B cell (primary cell): ENCODE measurements around the gene CDC34. TPM values are rescaled to one million over a fixed set of nuclear protein-coding genes. Genes with fewer than 3 reads are reported as not detected.

Experiments used
- ATAC-seq: fragments of 200-7000 bp; cut with Tn5 transposase; one replicate; pipeline ENCODE4 v1.10.0; 2021; ENCODE audit warnings: low read depth, mild to moderate bottlenecking, moderate number of reproducible peaks, moderate library complexity
- CTCF ChIA-PET: fragments of 350-600 bp; sonication (Branson Sonifier 250); formaldehyde crosslinking; loops from one replicate; lab custom pipeline; 2021; ENCODE audit warnings: antibody characterized with exemption, inconsistent platforms; lab: Charles Lee
- POLR2A ChIA-PET: fragments of 350-600 bp; sonication (Branson Sonifier 250); formaldehyde crosslinking; loops from one replicate; lab custom pipeline; 2021; ENCODE audit warnings: antibody characterized with exemption; lab: Charles Lee
- DNase-seq: peaks from one replicate; pipeline ENCODE4 v3.0.0; 2013
- H2AFZ ChIP-seq: 2 replicates; pipeline ENCODE4 v1.6.1; 2012; ENCODE audit warnings: mild to moderate bottlenecking, low read depth, low read length; ENCODE audit not compliant: insufficient read depth, poor library complexity, severe bottlenecking
- H3K27ac ChIP-seq, 2 donors: 1 replicate in 1 of 2; 2 replicates in 1 of 2; pipeline ENCODE4 v1.5.1; 2012 to 2013; ENCODE audit warnings: low read length in 2 of 2, mild to moderate bottlenecking in 2 of 2, moderate library complexity in 1 of 2
- H3K27me3 ChIP-seq, 4 experiments: fragments of 200-600 bp in 1 of 4; sonication (generic) in 1 of 4; replicated peaks in 1 of 4; 1 replicate in 2 of 4; 2 replicates in 2 of 4; pipeline versions ENCODE4 v1.6.1 to v1.7.0; 2013 to 2016; ENCODE audit warnings: low read length in 3 of 4, mild to moderate bottlenecking in 2 of 4, mixed read lengths in 1 of 4, moderate library complexity in 1 of 4; ENCODE audit not compliant: insufficient read depth in 4 of 4, control insufficient read depth in 3 of 4; ENCODE audit errors: control extremely low read depth in 1 of 4
- H3K36me3 ChIP-seq, 2 experiments: replicated peaks in 1 of 2; 1 replicate in 1 of 2; 2 replicates in 1 of 2; pipeline versions ENCODE4 v1.6.1 to v1.7.1; 2013; ENCODE audit warnings: low read length in 1 of 2; ENCODE audit not compliant: insufficient read depth in 2 of 2, control insufficient read depth in 1 of 2; ENCODE audit errors: control extremely low read depth in 1 of 2, extremely low read depth in 1 of 2
- H3K4me1 ChIP-seq, 2 donors: fragments of 200-600 bp in 1 of 2; sonication (generic) in 1 of 2; 1 replicate in 1 of 2; 2 replicates in 1 of 2; pipeline versions ENCODE4 v1.5.1 to v1.6.1; 2013 to 2017; ENCODE audit warnings: low read length in 2 of 2; ENCODE audit not compliant: control insufficient read depth in 2 of 2, insufficient read depth in 2 of 2
- H3K4me2 ChIP-seq: replicated peaks from 2 replicates; pipeline ENCODE3; 2012; ENCODE audit warnings: mild to moderate bottlenecking, low read depth, low read length; ENCODE audit not compliant: poor library complexity, severe bottlenecking
- H3K4me3 ChIP-seq, 5 experiments: fragments of 200-600 bp in 1 of 5; sonication (generic) in 1 of 5; 1 replicate in 3 of 5; 2 replicates in 2 of 5; pipeline versions ENCODE4 v1.5.1 to v1.7.0; 2011 to 2016; ENCODE audit warnings: low read length in 4 of 5, mild to moderate bottlenecking in 4 of 5, low read depth in 2 of 5, control low read depth in 1 of 5, moderate library complexity in 1 of 5; ENCODE audit not compliant: insufficient read depth in 1 of 5; ENCODE audit errors: control extremely low read depth in 1 of 5, extremely low read depth in 1 of 5
- H3K79me2 ChIP-seq: fragments of 200-600 bp; sonication (generic); one replicate; pipeline ENCODE4 v1.6.0; 2016; ENCODE audit warnings: low read length; ENCODE audit not compliant: control insufficient read depth, insufficient read depth
- H3K9ac ChIP-seq: fragments of 200-600 bp; sonication (generic); 2 replicates; pipeline ENCODE4 v1.6.1; 2017; ENCODE audit warnings: mild to moderate bottlenecking, low read length, moderate library complexity
- H3K9me3 ChIP-seq, 3 donors: one replicate each; pipeline versions ENCODE4 v1.6.1 to v1.7.1; 2013; ENCODE audit warnings: low read length in 2 of 3; ENCODE audit not compliant: control insufficient read depth in 2 of 3, insufficient read depth in 1 of 3; ENCODE audit errors: control extremely low read depth in 1 of 3
- H4K20me1 ChIP-seq: 2 replicates; pipeline ENCODE4 v1.6.0; 2012; ENCODE audit warnings: mild to moderate bottlenecking, low read length; ENCODE audit not compliant: insufficient read depth, control insufficient read depth, poor library complexity, severe bottlenecking
- H3K27ac Mint-ChIP-seq: one replicate; pipeline ENCODE4 v1.8.0; 2021; ENCODE audit warnings: mixed read lengths
- H3K27me3 Mint-ChIP-seq: one replicate; pipeline ENCODE4 v1.8.0; 2021; ENCODE audit warnings: mixed read lengths
- H3K4me1 Mint-ChIP-seq: one replicate; pipeline ENCODE4 v1.8.0; 2021; ENCODE audit warnings: mixed read lengths
- H3K4me3 Mint-ChIP-seq: one replicate; pipeline ENCODE4 v1.8.0; 2021; ENCODE audit warnings: mixed read lengths
- H3K9me3 Mint-ChIP-seq: one replicate; pipeline ENCODE4 v1.8.0; 2022; ENCODE audit warnings: mixed read lengths; ENCODE audit not compliant: insufficient read depth
- EZH2 ChIP-seq: IDR thresholded peaks from 2 replicates; pipeline ENCODE4 v1.6.1; 2012; ENCODE audit warnings: borderline replicate concordance, low read depth, mild to moderate bottlenecking, moderate library complexity, low read length; ENCODE audit not compliant: insufficient read depth, poor library complexity, severe bottlenecking
- WGBS: methylation state at CpG from one replicate; pipeline ENCODE4 v1.1.5; 2013; ENCODE audit warnings: missing lambda C conversion rate; ENCODE audit not compliant: insufficient coverage; 5-methylcytosine and 5-hydroxymethylcytosine counted together
- intact Hi-C: fragments of 100-400 bp; cut with micrococcal nuclease; formaldehyde crosslinking; loops from one replicate; pipeline ENCODE4 v1.10.0; 2022
- polyA plus RNA-seq: library from polyadenylated mRNA; depleted of rRNA; stranded (reverse); fragments of >200 nt; gene quantifications from 2 replicates; pipeline ENCODE4 v1.2.3, GENCODE V29; 2012
- total RNA-seq, 2 donors: library from RNA; stranded (reverse); fragments of 120-200 nt in 1 of 2; gene quantifications; 1 replicate in 1 of 2; 2 replicates in 1 of 2; pipeline versions ENCODE4 v1.2.3 to v1.2.4, GENCODE V29; 2013 to 2022
- TF ChIP-seq, protein P1 (sequence below): fragments of 200-600 bp; IDR thresholded peaks from one replicate; pipeline ENCODE4 v1.8.0; 2022; ENCODE audit warnings: antibody characterized with exemption, mild to moderate bottlenecking

The CDC34 gene
- total and polyA plus RNA-seq, 2 donors (not counting 1 experiment from before 2014, with no cell fraction given): 26.9 to 28.4 TPM

DNA sequence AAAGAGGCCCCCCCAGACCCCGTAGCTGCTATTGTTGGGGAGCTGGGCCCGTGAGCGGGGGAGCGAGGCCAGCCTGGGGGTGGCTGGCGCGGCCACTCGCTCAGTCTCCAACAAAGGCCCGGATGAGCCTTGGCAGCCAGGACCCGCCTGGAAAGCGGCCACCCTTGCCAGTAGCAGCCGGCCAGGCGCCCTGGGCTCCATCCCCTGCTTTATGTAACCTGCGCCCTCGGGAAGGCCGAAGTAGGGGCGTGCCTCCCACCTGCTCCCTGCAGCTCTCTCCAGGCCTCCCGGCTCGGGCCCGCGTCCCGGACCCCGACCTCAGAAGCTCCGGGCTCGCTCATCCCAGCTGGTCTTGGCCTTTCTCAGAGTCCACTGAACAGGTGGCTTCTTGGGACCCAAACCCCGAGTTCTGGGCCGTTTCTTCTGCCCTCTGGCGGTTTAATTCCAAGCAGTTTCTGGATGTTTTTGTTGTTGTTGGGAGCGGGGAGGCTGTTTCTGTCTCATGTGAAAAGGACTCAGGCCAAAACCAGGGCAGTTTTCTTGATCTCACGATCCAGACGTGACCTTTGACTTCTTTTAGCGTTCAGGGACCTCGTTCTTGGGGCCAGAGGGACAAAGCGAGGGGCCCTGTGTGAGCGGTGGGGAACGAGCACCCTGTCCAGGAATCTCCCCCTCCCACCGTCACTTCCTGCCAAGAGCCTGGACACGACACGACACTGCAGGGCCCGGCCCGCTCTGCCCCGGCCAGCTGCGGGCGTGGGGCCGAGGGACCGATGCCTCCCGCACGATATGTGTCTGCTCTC, 1.2 kb downstream of the CDC34 start:
- CTCF ChIA-PET: interaction anchor here (0.5 to 3.8 kb wide), 3 partner anchors 22 to 1623 kb away, joined by 3 to 24 read pairs (median 8); no protein-coding TSS in a partner anchor
- POLR2A ChIA-PET: interaction anchor here (0.6 to 2.0 kb wide), 3 partner anchors 22 to 52 kb away, joined by 3 to 5 read pairs (median 5); no protein-coding TSS in a partner anchor
- TF ChIP-seq EZH2: no peak
- TF ChIP-seq, protein P1, sequence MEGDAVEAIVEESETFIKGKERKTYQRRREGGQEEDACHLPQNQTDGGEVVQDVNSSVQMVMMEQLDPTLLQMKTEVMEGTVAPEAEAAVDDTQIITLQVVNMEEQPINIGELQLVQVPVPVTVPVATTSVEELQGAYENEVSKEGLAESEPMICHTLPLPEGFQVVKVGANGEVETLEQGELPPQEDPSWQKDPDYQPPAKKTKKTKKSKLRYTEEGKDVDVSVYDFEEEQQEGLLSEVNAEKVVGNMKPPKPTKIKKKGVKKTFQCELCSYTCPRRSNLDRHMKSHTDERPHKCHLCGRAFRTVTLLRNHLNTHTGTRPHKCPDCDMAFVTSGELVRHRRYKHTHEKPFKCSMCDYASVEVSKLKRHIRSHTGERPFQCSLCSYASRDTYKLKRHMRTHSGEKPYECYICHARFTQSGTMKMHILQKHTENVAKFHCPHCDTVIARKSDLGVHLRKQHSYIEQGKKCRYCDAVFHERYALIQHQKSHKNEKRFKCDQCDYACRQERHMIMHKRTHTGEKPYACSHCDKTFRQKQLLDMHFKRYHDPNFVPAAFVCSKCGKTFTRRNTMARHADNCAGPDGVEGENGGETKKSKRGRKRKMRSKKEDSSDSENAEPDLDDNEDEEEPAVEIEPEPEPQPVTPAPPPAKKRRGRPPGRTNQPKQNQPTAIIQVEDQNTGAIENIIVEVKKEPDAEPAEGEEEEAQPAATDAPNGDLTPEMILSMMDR: peak; percentile 57
- H3K27ac ChIP-seq: peak overlapping the region in 1 of 2 donors; percentile 63
- ATAC-seq (no peak), DNase-seq (peak; percentile 68)
- peak overlapping the region; percentile 47 for H3K27ac Mint-ChIP-seq
- peaks cover 13% of the 10 kb centered on the region for H3K4me1 Mint-ChIP-seq
- peak overlapping the region; percentile 79 for H3K4me3 Mint-ChIP-seq
- H2AFZ ChIP-seq: peak overlapping the region; percentile 69
- H3K9me3 Mint-ChIP-seq: no peaks in the 10 kb centered on the region
- intact Hi-C loops: no loop called here
- peaks cover 47% of the 10 kb centered on the region for H3K79me2 ChIP-seq
- peaks cover 49% of the 10 kb centered on the region for H4K20me1 ChIP-seq
- peaks cover 3% of the 10 kb centered on the region for H3K27me3 Mint-ChIP-seq
- H3K36me3 ChIP-seq: peaks cover 0 to 16% of the 10 kb centered on the region in 2 experiments
- peak overlapping the region; percentile 100 for H3K4me2 ChIP-seq
- peaks cover 0 to 8% (median 0%) of the 10 kb centered on the region in 3 donors for H3K9me3 ChIP-seq
- 3% methylated on average over 47 of the region's 47 CpGs for WGBS
- peaks cover 12 to 25% of the 10 kb centered on the region in 2 donors for H3K4me1 ChIP-seq
- H3K27me3 ChIP-seq: no peaks in the 10 kb centered on the region
- H3K9ac ChIP-seq: peak overlapping the region; percentile 80
- H3K4me3 ChIP-seq: peak overlapping the region; percentile 31 to 92 (median 75)
